Esophagus squamous epithelium (tissue), 4 donors: ENCODE results near the gene P3H2.

Experiments used
- POLR2A ChIP-seq, 4 donors: fragments of 450-650 bp; IDR thresholded peaks; one replicate each; pipeline ENCODE4 v1.6.1; 2017; ENCODE audit warnings: antibody characterized with exemption in 4 of 4, mild to moderate bottlenecking in 4 of 4, moderate library complexity in 3 of 4
- TF ChIP-seq, protein P1 (sequence below), 6 experiments: fragments of 450-650 bp in 4 of 6; fragments of 200-600 bp in 2 of 6; sonication (generic) in 2 of 6; IDR thresholded peaks; one replicate each; pipeline ENCODE4 v1.5.1; 2016 to 2019; ENCODE audit warnings: antibody characterized with exemption in 6 of 6, mild to moderate bottlenecking in 4 of 6, moderate library complexity in 4 of 6

- no peak for TF ChIP-seq POLR2A (IDR thresholded peaks at IDR 0.05)
- TF ChIP-seq, protein P1, sequence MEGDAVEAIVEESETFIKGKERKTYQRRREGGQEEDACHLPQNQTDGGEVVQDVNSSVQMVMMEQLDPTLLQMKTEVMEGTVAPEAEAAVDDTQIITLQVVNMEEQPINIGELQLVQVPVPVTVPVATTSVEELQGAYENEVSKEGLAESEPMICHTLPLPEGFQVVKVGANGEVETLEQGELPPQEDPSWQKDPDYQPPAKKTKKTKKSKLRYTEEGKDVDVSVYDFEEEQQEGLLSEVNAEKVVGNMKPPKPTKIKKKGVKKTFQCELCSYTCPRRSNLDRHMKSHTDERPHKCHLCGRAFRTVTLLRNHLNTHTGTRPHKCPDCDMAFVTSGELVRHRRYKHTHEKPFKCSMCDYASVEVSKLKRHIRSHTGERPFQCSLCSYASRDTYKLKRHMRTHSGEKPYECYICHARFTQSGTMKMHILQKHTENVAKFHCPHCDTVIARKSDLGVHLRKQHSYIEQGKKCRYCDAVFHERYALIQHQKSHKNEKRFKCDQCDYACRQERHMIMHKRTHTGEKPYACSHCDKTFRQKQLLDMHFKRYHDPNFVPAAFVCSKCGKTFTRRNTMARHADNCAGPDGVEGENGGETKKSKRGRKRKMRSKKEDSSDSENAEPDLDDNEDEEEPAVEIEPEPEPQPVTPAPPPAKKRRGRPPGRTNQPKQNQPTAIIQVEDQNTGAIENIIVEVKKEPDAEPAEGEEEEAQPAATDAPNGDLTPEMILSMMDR (IDR thresholded peaks at IDR 0.05), result no peak
Measured at GRCh38 chr3:190089711-190090110, 31.0 kb downstream of the P3H2 start.
